Subcutaneous abdominal adipose tissue (tissue), 5 donors: ENCODE data around the gene PARD6G.
"Not testable (repeated sequence)": the region's sequence is repeated elsewhere in the genome, so short reads cannot be mapped to it uniquely, and the experiment has no call there.

ENCODE experiments used
- H3K27ac ChIP-seq: one replicate; pipeline ENCODE4 v1.7.0; 2013; ENCODE audit warnings: low read depth, mild to moderate bottlenecking, inconsistent platforms, low read length, moderate library complexity
- H3K27me3 ChIP-seq, 5 donors: one replicate each; pipeline ENCODE4 v1.7.0; 2013; ENCODE audit warnings: low read length in 5 of 5, inconsistent platforms in 1 of 5; ENCODE audit not compliant: control insufficient read depth in 5 of 5, insufficient read depth in 4 of 5
- H3K36me3 ChIP-seq, 5 donors: one replicate each; pipeline ENCODE4 v1.7.0; 2013; ENCODE audit warnings: low read length in 5 of 5; ENCODE audit not compliant: control insufficient read depth in 5 of 5, insufficient read depth in 5 of 5
- H3K4me1 ChIP-seq, 5 donors: one replicate each; pipeline ENCODE4 v1.7.0; 2013; ENCODE audit warnings: low read length in 5 of 5, mild to moderate bottlenecking in 3 of 5, moderate library complexity in 1 of 5; ENCODE audit not compliant: control insufficient read depth in 5 of 5, insufficient read depth in 5 of 5
- H3K4me3 ChIP-seq, 5 donors: one replicate each; pipeline ENCODE4 v1.7.0; 2013; ENCODE audit warnings: low read length in 5 of 5, low read depth in 1 of 5
- H3K9ac ChIP-seq, 5 donors: one replicate each; pipeline ENCODE4 v1.7.0; 2013; ENCODE audit warnings: low read length in 5 of 5, mild to moderate bottlenecking in 4 of 5, moderate library complexity in 3 of 5
- H3K9me3 ChIP-seq, 5 donors: one replicate each; pipeline ENCODE4 v1.7.0; 2013; ENCODE audit warnings: low read length in 5 of 5; ENCODE audit not compliant: control insufficient read depth in 5 of 5
- donor health status: healthy.
- donor health status: healthy.
- donor health status: healthy.
- donor health status: healthy.
- donor health status: healthy.

PARD6G gene

GRCh38 chr18:80166240-80166639 lies 81.1 kb downstream of the PARD6G start:
- Histone ChIP-seq H3K4me1 (peaks cover 0 to 11% (median 8%) of the 10 kb centered on the region in 5 donors), H3K9me3 (peaks cover 0 to 13% (median 8%) of the 10 kb centered on the region in 5 donors), H3K27ac (no peak overlapping the region), H3K4me3 (no peak overlapping the region), H3K9ac (no peak overlapping the region), H3K27me3 (peaks cover 0 to 5% (median 3%) of the 10 kb centered on the region in 5 donors), H3K36me3 (no peaks in the 10 kb centered on the region)

GRCh38 chr18:80164727-80165355 lies 82.5 kb downstream of the PARD6G start:
- H3K36me3 ChIP-seq, H3K9ac ChIP-seq, H3K4me1 ChIP-seq, H3K27ac ChIP-seq, H3K4me3 ChIP-seq: not testable (repeated sequence)
- peaks cover 0 to 13% (median 8%) of the 10 kb centered on the region in 5 donors for H3K9me3 ChIP-seq
- H3K27me3 ChIP-seq, result peaks cover 0 to 15% (median 4%) of the 10 kb centered on the region in 5 donors

- Histone ChIP-seq H3K9me3 (peaks cover 0 to 13% (median 8%) of the 10 kb centered on the region in 5 donors), H3K27ac (no peak overlapping the region), H3K9ac (no peak overlapping the region), H3K27me3 (peaks cover 0 to 15% (median 0%) of the 10 kb centered on the region in 5 donors), H3K4me1 (peaks cover 0 to 8% (median 7%) of the 10 kb centered on the region in 5 donors), H3K4me3 (no peak overlapping the region), H3K36me3 (no peaks in the 10 kb centered on the region)
Observed at GRCh38 chr18:80163183-80163582, 84.1 kb downstream of the PARD6G start.

- Histone ChIP-seq H3K4me3 (no peak overlapping the region), H3K9ac (no peak overlapping the region), H3K27ac (no peak overlapping the region), H3K36me3 (no peaks in the 10 kb centered on the region), H3K9me3 (peaks cover 0 to 13% (median 8%) of the 10 kb centered on the region in 5 donors), H3K27me3 (peaks cover 0 to 12% (median 0%) of the 10 kb centered on the region in 5 donors), H3K4me1 (peaks cover 0 to 8% (median 7%) of the 10 kb centered on the region in 5 donors)
Observed at GRCh38 chr18:80161781-80162417, 85.4 kb downstream of the PARD6G start.

- H3K9ac ChIP-seq, result no peak overlapping the region
Observed at GRCh38 chr18:80159713-80160636, 87.3 kb downstream of the PARD6G start.

GRCh38 chr18:80158365-80158764 lies 88.9 kb downstream of the PARD6G start:
- Histone ChIP-seq H3K4me1 (peaks cover 0 to 8% (median 7%) of the 10 kb centered on the region in 5 donors), H3K9me3 (no peaks in the 10 kb centered on the region), H3K36me3 (no peaks in the 10 kb centered on the region), H3K9ac (no peak overlapping the region), H3K4me3 (no peak overlapping the region), H3K27me3 (peaks cover 0 to 12% (median 0%) of the 10 kb centered on the region in 5 donors), H3K27ac (no peak overlapping the region)

More at GRCh38 chr18:80159713-80160636, 87.3 kb downstream of the PARD6G start:
- Histone ChIP-seq H3K27me3 (peaks cover 0 to 12% (median 0%) of the 10 kb centered on the region in 5 donors), H3K27ac (no peak overlapping the region), H3K36me3 (no peaks in the 10 kb centered on the region), H3K4me3 (peak overlapping the region in 2 of 5 donors; percentile 47 to 54), H3K9me3 (peaks cover 0 to 10% (median 8%) of the 10 kb centered on the region in 5 donors), H3K4me1 (peaks cover 0 to 8% (median 7%) of the 10 kb centered on the region in 5 donors)

GRCh38 chr18:80157708-80158343 lies 89.5 kb downstream of the PARD6G start:
- Histone ChIP-seq H3K27me3 (peaks cover 0 to 12% (median 0%) of the 10 kb centered on the region in 5 donors), H3K27ac (no peak overlapping the region), H3K4me1 (peaks cover 0 to 8% (median 7%) of the 10 kb centered on the region in 5 donors), H3K9ac (no peak overlapping the region), H3K4me3 (no peak overlapping the region), H3K36me3 (no peaks in the 10 kb centered on the region), H3K9me3 (no peaks in the 10 kb centered on the region)

GRCh38 chr18:80154293-80154692 lies 93.0 kb downstream of the PARD6G start:
- Histone ChIP-seq H3K9ac (no peak overlapping the region), H3K27ac (no peak overlapping the region), H3K9me3 (no peaks in the 10 kb centered on the region), H3K36me3 (no peaks in the 10 kb centered on the region), H3K4me3 (no peak overlapping the region), H3K4me1 (peaks cover 0 to under 1% (median 0%) of the 10 kb centered on the region in 5 donors), H3K27me3 (no peaks in the 10 kb centered on the region)

- H3K4me3 ChIP-seq, result no peak overlapping the region
- H3K36me3 ChIP-seq, result peaks cover 0 to 4% (median 0%) of the 10 kb centered on the region in 5 donors
- no peaks in the 10 kb centered on the region for H3K9me3 ChIP-seq
- no peak overlapping the region for H3K9ac ChIP-seq
- H3K27ac ChIP-seq, result no peak overlapping the region
- H3K4me1 ChIP-seq, result peaks cover 0 to 25% (median 21%) of the 10 kb centered on the region in 5 donors
- H3K27me3 ChIP-seq, result no peaks in the 10 kb centered on the region
Observed at GRCh38 chr18:80149667-80150066, 97.6 kb downstream of the PARD6G start.
